Lung (tissue), 12 donors: ENCODE results near the gene NUBPL. TPM values are rescaled to one million over a fixed set of nuclear protein-coding genes. Genes with fewer than 3 reads are reported as not detected.
A peak's percentile ranks its signal among the peaks of the same experiment; 100 is the strongest.
"Not testable (repeated sequence)": the region's sequence is repeated elsewhere in the genome, so short reads cannot be mapped to it uniquely, and the experiment has no call there.

Source experiments
- ATAC-seq: fragments of 200-7000 bp; cut with Tn5 transposase; one replicate; pipeline ENCODE4 v1.9.1; 2020; ENCODE audit warnings: moderate number of reproducible peaks; ENCODE audit not compliant: insufficient read depth, low FRiP score
- DNase-seq, 3 donors: peaks; one replicate each; pipeline ENCODE4 v3.0.0-alpha.2; 2013 to 2017
- H3K27ac ChIP-seq, 2 donors: one replicate each; pipeline ENCODE4 v1.5.1; 2013; ENCODE audit warnings: mild to moderate bottlenecking in 2 of 2, moderate library complexity in 2 of 2, control low read depth in 1 of 2, inconsistent platforms in 1 of 2, low read depth in 1 of 2, low read length in 1 of 2
- H3K27me3 ChIP-seq, 3 donors: one replicate each; pipeline ENCODE4 v1.5.1; 2013; ENCODE audit warnings: low read length in 2 of 3; ENCODE audit not compliant: control insufficient read depth in 3 of 3, insufficient read depth in 3 of 3
- H3K36me3 ChIP-seq, 4 donors: one replicate each; pipeline ENCODE4 v1.5.1; 2013; ENCODE audit warnings: low read length in 4 of 4, mild to moderate bottlenecking in 1 of 4, moderate library complexity in 1 of 4; ENCODE audit not compliant: control insufficient read depth in 4 of 4, insufficient read depth in 4 of 4
- H3K4me1 ChIP-seq, 5 donors: one replicate each; pipeline ENCODE4 v1.5.1; 2013; ENCODE audit warnings: low read length in 5 of 5, mild to moderate bottlenecking in 2 of 5, moderate library complexity in 1 of 5; ENCODE audit not compliant: control insufficient read depth in 5 of 5, insufficient read depth in 5 of 5
- H3K4me3 ChIP-seq: one replicate; pipeline ENCODE4 v1.5.1; 2013; ENCODE audit warnings: mild to moderate bottlenecking, control low read depth, moderate library complexity
- H3K9ac ChIP-seq, 2 donors: one replicate each; pipeline ENCODE4 v1.5.1; 2013; ENCODE audit warnings: low read length in 2 of 2, control low read depth in 1 of 2; ENCODE audit not compliant: insufficient read depth in 1 of 2
- H3K9me3 ChIP-seq, 4 donors: one replicate each; pipeline ENCODE4 v1.5.1; 2013; ENCODE audit warnings: low read length in 3 of 4, mild to moderate bottlenecking in 1 of 4, moderate library complexity in 1 of 4; ENCODE audit not compliant: control insufficient read depth in 4 of 4, insufficient read depth in 3 of 4
- WGBS, 2 donors: extraction: QIAGEN DNeasy Blood & Tissue Kit; methylation state at CpG; one replicate each; pipeline ENCODE4 v1.1.7; 2013; 5-methylcytosine and 5-hydroxymethylcytosine counted together
- polyA plus RNA-seq, 2 donors: library from polyadenylated mRNA; stranded (reverse); fragments of 200-250 nt; gene quantifications; one replicate each; pipeline ENCODE4 v1.2.1, GENCODE V29; 2013
- total RNA-seq, 2 donors: library from RNA; depleted of rRNA in 1 of 2; stranded (reverse); fragments of >200 nt in 1 of 2; gene quantifications; one replicate each; pipeline ENCODE4 v1.2.1, GENCODE V29; 2014 to 2021
- TF ChIP-seq, protein P1 (sequence below): IDR thresholded peaks from 2 replicates; pipeline ENCODE4 v1.5.1; 2012; ENCODE audit warnings: mild to moderate bottlenecking; ENCODE audit errors: control extremely low read depth, extremely low read depth
- donor health status: control.
- donor health status: control.
- donor health status: Bipolar disorder and iron deficiency.
- donor health status: healthy.
- donor health status: DM: yes; HTN: yes; CAD: no.

The NUBPL gene
- total and polyA plus RNA-seq, 4 donors, result 3.0 to 20.9 (median 9.5) TPM

DNA sequence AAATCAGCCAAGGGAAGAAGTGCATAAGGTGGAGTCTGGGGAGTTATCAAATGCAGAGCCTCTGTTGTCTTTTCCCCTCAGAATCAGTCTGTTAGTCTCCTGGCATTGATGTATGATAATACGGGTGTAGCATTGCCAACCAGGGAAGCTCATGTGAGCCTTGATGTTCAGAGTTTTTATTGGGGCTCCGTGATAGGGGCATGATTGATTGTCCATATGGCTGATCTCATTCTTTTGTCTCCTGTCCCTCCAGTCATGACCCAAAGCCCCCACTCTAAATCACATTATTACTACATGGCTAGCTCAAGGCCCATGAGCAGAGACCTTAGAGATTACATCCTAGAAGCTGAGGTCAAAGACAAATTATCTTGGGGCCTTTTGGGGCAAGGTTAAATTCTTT is 140.9 kb downstream of the NUBPL start:
- peaks cover 0 to 7% (median 3%) of the 10 kb centered on the region in 4 donors for H3K36me3 ChIP-seq
- no peak overlapping the region for H3K9ac ChIP-seq
- no peak overlapping the region for H3K27ac ChIP-seq
- peaks cover 0 to 10% (median 0%) of the 10 kb centered on the region in 4 donors for H3K9me3 ChIP-seq
- no peak overlapping the region for H3K4me3 ChIP-seq
- DNase-seq (no peak), ATAC-seq (no peak)
- no peaks in the 10 kb centered on the region for H3K4me1 ChIP-seq
- H3K27me3 ChIP-seq, result no peaks in the 10 kb centered on the region
- TF ChIP-seq, protein P1, sequence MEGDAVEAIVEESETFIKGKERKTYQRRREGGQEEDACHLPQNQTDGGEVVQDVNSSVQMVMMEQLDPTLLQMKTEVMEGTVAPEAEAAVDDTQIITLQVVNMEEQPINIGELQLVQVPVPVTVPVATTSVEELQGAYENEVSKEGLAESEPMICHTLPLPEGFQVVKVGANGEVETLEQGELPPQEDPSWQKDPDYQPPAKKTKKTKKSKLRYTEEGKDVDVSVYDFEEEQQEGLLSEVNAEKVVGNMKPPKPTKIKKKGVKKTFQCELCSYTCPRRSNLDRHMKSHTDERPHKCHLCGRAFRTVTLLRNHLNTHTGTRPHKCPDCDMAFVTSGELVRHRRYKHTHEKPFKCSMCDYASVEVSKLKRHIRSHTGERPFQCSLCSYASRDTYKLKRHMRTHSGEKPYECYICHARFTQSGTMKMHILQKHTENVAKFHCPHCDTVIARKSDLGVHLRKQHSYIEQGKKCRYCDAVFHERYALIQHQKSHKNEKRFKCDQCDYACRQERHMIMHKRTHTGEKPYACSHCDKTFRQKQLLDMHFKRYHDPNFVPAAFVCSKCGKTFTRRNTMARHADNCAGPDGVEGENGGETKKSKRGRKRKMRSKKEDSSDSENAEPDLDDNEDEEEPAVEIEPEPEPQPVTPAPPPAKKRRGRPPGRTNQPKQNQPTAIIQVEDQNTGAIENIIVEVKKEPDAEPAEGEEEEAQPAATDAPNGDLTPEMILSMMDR, result no peak
- 93 to 95% methylated on average over 2 of the region's 2 CpGs for WGBS, 2 donors

DNA sequence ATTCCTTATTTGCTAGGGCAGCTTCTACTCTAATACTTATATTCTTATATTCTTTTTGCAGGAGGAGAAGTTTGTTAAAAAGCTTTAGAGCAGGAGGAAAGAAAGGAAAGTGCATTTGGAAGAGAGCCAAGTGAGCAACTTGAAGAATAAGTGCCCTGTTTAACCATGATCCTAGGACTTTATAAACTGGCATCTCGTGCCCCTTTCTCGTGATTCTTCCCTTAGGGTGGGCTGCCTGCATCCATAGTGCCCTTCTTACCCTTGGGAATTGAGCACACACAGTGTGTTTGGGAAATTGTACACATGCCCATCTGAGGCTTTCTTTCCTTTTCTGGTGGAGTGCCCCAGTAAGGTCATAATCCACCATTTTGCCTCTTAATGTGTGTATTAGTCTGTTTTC is 141.9 kb downstream of the NUBPL start:
- Histone ChIP-seq H3K27me3 (no peaks in the 10 kb centered on the region), H3K9ac (no peak overlapping the region), H3K4me1 (no peaks in the 10 kb centered on the region), H3K36me3 (peaks cover 0 to 7% (median 3%) of the 10 kb centered on the region in 4 donors), H3K9me3 (peaks cover 0 to 10% (median 0%) of the 10 kb centered on the region in 4 donors), H3K4me3 (no peak overlapping the region), H3K27ac (no peak overlapping the region)
- ATAC-seq, result no peak
- TF ChIP-seq, protein P1, result no peak
- WGBS, 2 donors, result 51 to 52% methylated on average over 2 of the region's 2 CpGs
- peak in 1 of 3 donors; percentile 35 for DNase-seq

DNA sequence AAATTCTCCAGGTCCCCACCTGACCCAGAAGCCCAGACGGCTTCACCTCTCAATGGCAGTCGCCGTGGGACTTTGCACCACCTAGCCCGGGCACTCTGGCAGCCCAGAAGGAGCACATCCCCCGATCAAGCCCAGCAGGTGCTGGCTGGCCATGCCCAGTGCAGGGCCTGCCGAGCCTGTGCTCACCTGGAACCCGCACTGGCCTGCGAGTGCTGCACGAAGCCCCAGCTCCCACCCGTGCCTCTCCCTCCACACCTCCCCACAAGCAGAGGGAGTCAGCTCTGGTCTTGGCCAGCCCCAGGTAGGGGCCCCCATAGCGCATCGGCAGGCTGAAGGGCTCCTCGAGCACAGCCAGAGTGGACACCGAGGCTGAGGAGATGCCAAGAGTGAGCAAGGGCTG is 144.5 kb downstream of the NUBPL start:
- H3K4me1 ChIP-seq, result no peaks in the 10 kb centered on the region
- peaks cover 0 to 7% (median 3%) of the 10 kb centered on the region in 4 donors for H3K36me3 ChIP-seq
- no peak overlapping the region for H3K27ac ChIP-seq
- no peak overlapping the region for H3K9ac ChIP-seq
- WGBS, 2 donors, result 83% methylated on average over 14 of the region's 14 CpGs
- no peaks in the 10 kb centered on the region for H3K27me3 ChIP-seq
- H3K9me3 ChIP-seq, result peaks cover 0 to 8% (median 0%) of the 10 kb centered on the region in 4 donors
- ATAC-seq, result no peak
- no peak for DNase-seq
- H3K4me3 ChIP-seq, result no peak overlapping the region
- TF ChIP-seq, protein P1, result no peak

DNA sequence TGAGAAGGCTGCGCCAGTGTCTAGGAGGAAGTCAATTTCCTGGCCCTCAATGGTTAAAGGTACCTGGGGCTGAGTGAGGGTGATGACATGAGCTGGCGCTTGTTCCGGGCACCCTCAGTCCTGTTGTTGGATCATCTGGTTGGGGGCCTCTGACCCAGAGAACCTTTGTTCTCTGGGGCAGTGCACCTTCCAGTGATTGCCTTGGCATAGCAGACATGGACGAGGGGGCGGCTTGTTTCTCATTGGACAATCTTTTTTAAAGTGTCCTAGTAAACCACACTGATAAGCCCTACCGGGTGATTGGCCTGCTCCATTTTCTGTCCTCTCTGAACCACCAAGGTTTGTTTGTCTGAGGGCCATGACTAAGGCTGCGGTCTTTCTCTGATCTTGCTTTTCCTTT is 147.5 kb downstream of the NUBPL start:
- H3K4me3 ChIP-seq, H3K27ac ChIP-seq, ATAC-seq, H3K9ac ChIP-seq, H3K27me3 ChIP-seq, DNase-seq, H3K4me1 ChIP-seq, H3K36me3 ChIP-seq, H3K9me3 ChIP-seq: not testable (repeated sequence)
- 95 to 96% methylated on average over 7 of the region's 7 CpGs for WGBS, 2 donors
